ENCODE data around the gene MAML3.

Gene MAML3

GRCh38 chr4:139770361-139770760 is 383.6 kb downstream of the MAML3 start:
- TF ChIP-seq, protein P1, sequence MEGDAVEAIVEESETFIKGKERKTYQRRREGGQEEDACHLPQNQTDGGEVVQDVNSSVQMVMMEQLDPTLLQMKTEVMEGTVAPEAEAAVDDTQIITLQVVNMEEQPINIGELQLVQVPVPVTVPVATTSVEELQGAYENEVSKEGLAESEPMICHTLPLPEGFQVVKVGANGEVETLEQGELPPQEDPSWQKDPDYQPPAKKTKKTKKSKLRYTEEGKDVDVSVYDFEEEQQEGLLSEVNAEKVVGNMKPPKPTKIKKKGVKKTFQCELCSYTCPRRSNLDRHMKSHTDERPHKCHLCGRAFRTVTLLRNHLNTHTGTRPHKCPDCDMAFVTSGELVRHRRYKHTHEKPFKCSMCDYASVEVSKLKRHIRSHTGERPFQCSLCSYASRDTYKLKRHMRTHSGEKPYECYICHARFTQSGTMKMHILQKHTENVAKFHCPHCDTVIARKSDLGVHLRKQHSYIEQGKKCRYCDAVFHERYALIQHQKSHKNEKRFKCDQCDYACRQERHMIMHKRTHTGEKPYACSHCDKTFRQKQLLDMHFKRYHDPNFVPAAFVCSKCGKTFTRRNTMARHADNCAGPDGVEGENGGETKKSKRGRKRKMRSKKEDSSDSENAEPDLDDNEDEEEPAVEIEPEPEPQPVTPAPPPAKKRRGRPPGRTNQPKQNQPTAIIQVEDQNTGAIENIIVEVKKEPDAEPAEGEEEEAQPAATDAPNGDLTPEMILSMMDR (IDR thresholded peaks at IDR 0.05; ENCODE audit: low read depth, low read length): no peak
- no peak overlapping the region for H3K4me3 ChIP-seq (replicated peaks in 1 of 2; ENCODE audit: low read depth in 2 of 2, low read length in 2 of 2)
- peak in 1 of 2 donors; percentile 14 for DNase-seq (ENCODE audit: low read depth in 2 of 2)

- no peak for DNase-seq (ENCODE audit: low read depth in 2 of 2)
- TF ChIP-seq, protein P1 (IDR thresholded peaks at IDR 0.05; ENCODE audit: low read depth, low read length): no peak
- H3K4me3 ChIP-seq (replicated peaks in 1 of 2; ENCODE audit: low read depth in 2 of 2, low read length in 2 of 2): no peak overlapping the region
These were observed 384.6 kb downstream of the MAML3 start for GRCh38 chr4:139769364-139769763.

DNA sequence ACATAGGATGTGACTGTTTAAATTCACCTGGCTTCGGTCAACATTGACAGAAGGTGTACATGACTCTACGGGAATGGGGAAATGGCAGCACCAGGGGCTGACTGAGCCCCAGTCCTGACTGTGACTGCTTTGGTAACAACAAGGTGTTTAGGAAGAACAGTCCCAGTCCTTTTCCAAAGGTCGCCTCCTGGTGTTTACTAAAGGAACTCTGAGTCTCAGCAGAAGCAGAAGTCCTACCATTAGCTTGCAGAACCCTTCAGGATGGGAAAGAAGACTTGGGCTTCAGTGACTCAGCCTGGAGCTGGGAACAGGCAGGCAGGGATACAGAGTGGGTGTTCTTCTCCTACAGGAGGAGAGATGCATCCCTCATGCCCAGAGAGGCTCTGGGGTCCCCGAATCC is 385.1 kb downstream of the MAML3 start:
- TF ChIP-seq, protein P1 (IDR thresholded peaks at IDR 0.05; ENCODE audit: low read depth, low read length): peak; percentile 28
- peak in 1 of 2 donors; percentile 32 for DNase-seq (ENCODE audit: low read depth in 2 of 2)
- no peak overlapping the region for H3K4me3 ChIP-seq (replicated peaks in 1 of 2; ENCODE audit: low read depth in 2 of 2, low read length in 2 of 2)

DNA sequence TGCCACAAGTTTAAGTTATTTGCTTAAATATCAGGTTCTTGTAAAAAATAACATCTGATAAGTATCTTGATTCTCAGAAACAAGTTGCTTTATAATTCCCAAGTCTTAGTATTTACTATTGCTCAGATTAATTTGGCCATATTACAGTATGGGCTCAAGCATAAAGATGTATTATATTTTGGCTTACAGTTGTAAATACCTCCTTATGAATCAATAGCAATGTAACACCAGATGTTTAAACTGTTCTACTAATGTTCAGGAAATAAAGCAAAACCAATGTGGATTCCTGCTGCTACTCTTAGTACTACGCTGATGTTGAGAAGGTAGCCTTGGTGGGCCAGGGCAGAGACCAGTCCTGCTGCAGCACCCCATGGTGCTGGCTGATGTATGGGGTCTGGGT is 385.6 kb downstream of the MAML3 start:
- no peak overlapping the region for H3K4me3 ChIP-seq (replicated peaks in 1 of 2; ENCODE audit: low read depth in 2 of 2, low read length in 2 of 2)
- TF ChIP-seq, protein P1 (IDR thresholded peaks at IDR 0.05; ENCODE audit: low read depth, low read length): no peak
- DNase-seq (ENCODE audit: low read depth in 2 of 2): no peak

DNA sequence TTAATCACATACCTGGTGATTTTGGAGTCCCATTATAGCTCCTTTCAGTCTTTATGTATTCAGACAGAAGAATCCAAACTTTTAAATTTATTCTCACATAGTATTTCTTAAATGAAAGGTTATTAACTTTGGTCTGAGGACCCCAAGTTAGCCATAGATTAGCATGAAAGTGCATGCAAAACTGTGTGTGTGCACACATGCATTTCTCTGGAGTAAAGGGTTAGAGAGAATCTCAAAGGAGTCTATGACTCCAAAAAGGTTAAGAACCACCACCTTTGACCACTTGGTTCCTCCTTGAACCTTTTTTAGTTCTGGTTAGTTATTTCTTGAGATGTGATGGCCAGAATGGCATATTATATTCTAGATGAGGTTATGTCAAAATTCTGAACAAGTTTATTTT is 386.4 kb downstream of the MAML3 start:
- TF ChIP-seq, protein P1 (IDR thresholded peaks at IDR 0.05; ENCODE audit: low read depth, low read length): no peak
- no peak overlapping the region for H3K4me3 ChIP-seq (replicated peaks in 1 of 2; ENCODE audit: low read depth in 2 of 2, low read length in 2 of 2)
- DNase-seq (ENCODE audit: low read depth in 2 of 2): no peak

GRCh38 chr4:139767168-139767567 is 386.8 kb downstream of the MAML3 start:
- no peak overlapping the region for H3K4me3 ChIP-seq (replicated peaks in 1 of 2; ENCODE audit: low read depth in 2 of 2, low read length in 2 of 2)
- TF ChIP-seq, protein P1 (IDR thresholded peaks at IDR 0.05; ENCODE audit: low read depth, low read length): no peak
- no peak for DNase-seq (ENCODE audit: low read depth in 2 of 2)

DNA sequence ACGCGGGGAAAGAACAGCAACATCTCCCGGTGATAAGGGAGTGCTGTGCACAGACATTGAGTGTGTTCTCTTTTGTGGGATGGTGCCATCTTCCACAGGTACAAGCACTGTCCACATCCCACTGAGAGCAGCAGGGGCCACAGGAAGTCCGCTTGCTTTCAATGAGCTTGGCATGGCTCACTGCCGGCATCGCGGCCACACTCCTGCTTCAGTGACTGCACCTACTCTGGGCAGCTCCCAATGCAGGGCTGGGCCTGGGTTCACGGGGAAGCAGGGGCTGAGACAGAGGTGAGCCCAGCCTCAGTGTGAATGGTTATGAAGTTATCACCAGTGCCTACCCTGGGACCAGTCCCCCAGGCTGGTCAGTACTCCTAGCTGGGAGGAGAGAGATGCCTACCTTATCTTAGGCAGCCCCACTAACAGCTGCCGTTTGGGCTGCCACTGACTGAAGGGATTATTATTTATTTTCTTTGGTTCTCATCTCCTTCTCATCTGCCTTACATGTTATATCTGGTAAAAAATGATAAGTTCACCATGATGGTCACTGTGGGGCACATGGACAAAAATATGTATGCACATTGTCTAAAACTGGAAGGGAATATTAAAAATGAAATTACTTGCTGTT is 389.2 kb downstream of the MAML3 start:
- TF ChIP-seq, protein P1 (IDR thresholded peaks at IDR 0.05; ENCODE audit: low read depth, low read length): no peak
- no peak overlapping the region for H3K4me3 ChIP-seq (replicated peaks in 1 of 2; ENCODE audit: low read depth in 2 of 2, low read length in 2 of 2)
- no peak for DNase-seq (ENCODE audit: low read depth in 2 of 2)
